Astrocyte (in vitro differentiated cells and primary cell): Measurements from ENCODE around the gene FREY1.

Experiments
- CTCF ChIP-seq: IDR thresholded peaks from 2 replicates; pipeline ENCODE4 v1.5.1; 2011; ENCODE audit warnings: low read depth, mild to moderate bottlenecking, inconsistent platforms, low read length, moderate library complexity; ENCODE audit not compliant: insufficient read depth
- EZH2 ChIP-seq: IDR thresholded peaks from 2 replicates; pipeline ENCODE4 v1.6.1; 2012; ENCODE audit warnings: mild to moderate bottlenecking, low read length, inconsistent platforms; ENCODE audit not compliant: insufficient read depth

DNA sequence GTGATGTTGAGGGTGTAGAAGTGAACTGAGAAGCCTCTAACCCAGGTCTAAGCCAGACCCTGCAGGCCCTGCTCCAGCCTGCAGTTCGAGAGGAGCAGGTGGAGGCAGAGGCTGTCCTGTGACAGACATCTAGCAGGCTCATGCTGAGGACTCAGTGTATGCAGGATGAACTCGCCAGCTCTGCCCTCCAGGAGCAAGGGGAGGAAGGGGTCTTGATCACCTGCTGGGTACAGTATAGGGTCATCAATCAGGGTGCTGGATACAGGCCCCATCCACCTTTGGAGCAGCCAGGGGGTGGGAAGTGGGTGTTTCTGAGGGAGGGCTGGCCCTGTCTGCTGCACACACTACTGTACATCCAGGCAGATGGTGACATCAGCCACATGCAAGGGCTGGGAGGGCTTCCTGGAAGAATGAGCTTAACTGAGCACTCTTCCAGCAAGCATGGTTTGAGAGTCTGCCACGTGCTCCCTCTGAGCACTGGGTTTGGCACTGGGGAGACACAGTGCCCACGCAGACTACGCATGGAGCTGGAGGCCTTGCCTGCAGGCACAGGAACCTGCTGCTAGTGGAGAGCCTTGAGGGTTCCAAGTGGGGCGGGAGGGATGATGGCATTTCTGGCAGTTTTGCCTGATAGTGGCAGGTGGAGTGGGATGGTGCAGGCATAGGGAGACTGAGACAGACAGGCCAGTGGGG is 12.4 kb downstream of the FREY1 start:
- TF ChIP-seq CTCF, result no peak
- no peak for TF ChIP-seq EZH2
